NCI-H82 treated with DMSO at 0.1 percent for 48 hours (cell line): ENCODE data around the gene PRCC.
"Not testable (repeated sequence)": the region's sequence is repeated elsewhere in the genome, so short reads cannot be mapped to it uniquely, and the experiment has no call there.

Experiments
- DNase-seq: peaks from one replicate; lab custom pipeline; 2025; ENCODE audit not compliant: unreplicated experiment; lab: John Stamatoyannopoulos, UW

Gene PRCC

GRCh38 chr1:156760092-156760795 lies 7.1 kb upstream of the PRCC start:
- DNase-seq: peak; percentile 96

GRCh38 chr1:156760796-156761104 lies 6.6 kb upstream of the PRCC start:
- peak; percentile 73 for DNase-seq

GRCh38 chr1:156765136-156765535 lies 2.2 kb upstream of the PRCC start:
- DNase-seq: not testable (repeated sequence)

GRCh38 chr1:156765666-156766065 lies 1.7 kb upstream of the PRCC start:
- DNase-seq: no peak

- DNase-seq: peak; percentile 52
Observed at GRCh38 chr1:156766298-156767100, 836 bp upstream of the PRCC start.

- no peak for DNase-seq
Observed at GRCh38 chr1:156767879-156768604, 707 bp downstream of the PRCC start.

- DNase-seq: no peak
Observed at GRCh38 chr1:156768610-156769295, 1.4 kb downstream of the PRCC start.

GRCh38 chr1:156772222-156772621 lies 4.9 kb downstream of the PRCC start:
- DNase-seq: no peak

GRCh38 chr1:156772728-156773497 lies 5.6 kb downstream of the PRCC start:
- no peak for DNase-seq

- no peak for DNase-seq
Observed at GRCh38 chr1:156773607-156774006, 6.3 kb downstream of the PRCC start.

- DNase-seq: no peak
Observed at GRCh38 chr1:156775799-156776198, 8.5 kb downstream of the PRCC start.

- no peak for DNase-seq
Observed at GRCh38 chr1:156776942-156777341, 9.6 kb downstream of the PRCC start.

GRCh38 chr1:156777573-156777972 lies 10.2 kb downstream of the PRCC start:
- no peak for DNase-seq

- no peak for DNase-seq
Observed at GRCh38 chr1:156781585-156782186, 14.4 kb downstream of the PRCC start.

- DNase-seq: no peak
Observed at GRCh38 chr1:156785458-156785857, 18.1 kb downstream of the PRCC start.

GRCh38 chr1:156786640-156787039 lies 19.3 kb downstream of the PRCC start:
- DNase-seq: no peak

- DNase-seq: no peak
Observed at GRCh38 chr1:156788136-156788535, 20.8 kb downstream of the PRCC start.

GRCh38 chr1:156789621-156790318 lies 22.4 kb downstream of the PRCC start:
- no peak for DNase-seq

GRCh38 chr1:156794506-156795373 lies 27.4 kb downstream of the PRCC start:
- DNase-seq: no peak
